Measurements from ENCODE around the gene CRY1. TPM values are rescaled to one million over a fixed set of nuclear protein-coding genes. Genes with fewer than 3 reads are reported as not detected.

The CRY1 gene
- total and polyA plus RNA-seq, 9 of the 15 experiments (the other 6 are each of a cell fraction or from before 2014, with no cell fraction given): 8.7 to 33.3 (median 25.2) TPM

DNA sequence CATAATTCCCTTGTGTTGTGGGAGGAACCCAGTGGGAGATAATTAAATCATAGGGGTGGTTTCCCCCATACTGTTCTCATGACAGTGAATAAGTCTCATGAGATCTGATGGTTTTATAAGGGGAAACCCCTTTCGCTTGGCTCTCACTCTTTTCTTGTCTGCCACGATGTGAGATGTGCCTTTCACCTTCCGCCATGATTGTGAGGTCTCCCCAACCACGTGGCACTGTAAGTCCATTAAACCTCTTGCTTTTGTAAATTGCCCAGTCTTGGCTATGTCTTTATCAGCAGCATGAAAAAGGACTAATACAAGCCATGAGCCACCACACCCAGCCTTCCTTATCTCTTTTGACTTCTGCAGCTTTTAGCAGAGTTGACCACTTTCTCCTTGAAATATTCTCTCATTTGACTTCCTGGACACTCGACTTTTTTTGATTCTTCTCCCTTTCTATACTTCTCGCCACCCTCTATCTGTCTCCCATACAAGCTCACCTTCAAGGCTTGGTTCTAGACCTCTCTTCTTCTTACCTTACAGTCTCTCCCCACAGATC lies 108.7 kb downstream of the CRY1 start (continued):
- TF ChIP-seq, protein P1, sequence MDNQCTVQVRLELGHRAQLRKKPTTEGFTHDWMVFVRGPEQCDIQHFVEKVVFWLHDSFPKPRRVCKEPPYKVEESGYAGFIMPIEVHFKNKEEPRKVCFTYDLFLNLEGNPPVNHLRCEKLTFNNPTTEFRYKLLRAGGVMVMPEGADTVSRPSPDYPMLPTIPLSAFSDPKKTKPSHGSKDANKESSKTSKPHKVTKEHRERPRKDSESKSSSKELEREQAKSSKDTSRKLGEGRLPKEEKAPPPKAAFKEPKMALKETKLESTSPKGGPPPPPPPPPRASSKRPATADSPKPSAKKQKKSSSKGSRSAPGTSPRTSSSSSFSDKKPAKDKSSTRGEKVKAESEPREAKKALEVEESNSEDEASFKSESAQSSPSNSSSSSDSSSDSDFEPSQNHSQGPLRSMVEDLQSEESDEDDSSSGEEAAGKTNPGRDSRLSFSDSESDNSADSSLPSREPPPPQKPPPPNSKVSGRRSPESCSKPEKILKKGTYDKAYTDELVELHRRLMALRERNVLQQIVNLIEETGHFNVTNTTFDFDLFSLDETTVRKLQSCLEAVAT (IDR thresholded peaks at IDR 0.05): peak; percentile 13 to 74; a peak in 1 of 4 replicates
- TF ChIP-seq KLF1 (tag; IDR thresholded peaks at IDR 0.05) (0 out of 2 replicates have a peak, but pooled peaks have one; percentile 43), CBFB (CRISPR knock-in tag; IDR thresholded peaks at IDR 0.05) (no peak), TRIM24 (IDR thresholded peaks at IDR 0.05) (peak; percentile 58 to 81; a peak in 3 of 4 replicates), POLR2AphosphoS5 (IDR thresholded peaks at IDR 0.05; ENCODE audit: control insufficient read depth, insufficient read depth, low read depth, low read length) (peak; percentile 37; the same call in 1 of the 2 replicates), JUNB (CRISPR knock-in tag; conservative IDR thresholded peaks at IDR 0.05) (no peak), ZNF668 (CRISPR knock-in tag; IDR thresholded peaks at IDR 0.05) (0 out of 2 replicates have a peak, but pooled peaks have one; percentile 3), TCF3 (CRISPR knock-in tag; IDR thresholded peaks at IDR 0.05) (peak; percentile 80), FOXK2 (conservative IDR thresholded peaks at IDR 0.05 in 1 of 2, IDR thresholded peaks at IDR 0.05 in 1 of 2; ENCODE audit: low read depth in 2 of 2) (peak; percentile 54 to 65; a peak in 3 of 4 replicates), CEBPG (CRISPR knock-in tag; IDR thresholded peaks at IDR 0.05) (peak; percentile 20; the same call in 1 of the 2 replicates), CEBPG (tag; conservative IDR thresholded peaks at IDR 0.05 in 1 of 2, IDR thresholded peaks at IDR 0.05 in 1 of 2) (no peak), PYGO2 (tag; IDR thresholded peaks at IDR 0.05) (peak; percentile 62; the same call in 1 of the 2 replicates), KDM1A (IDR thresholded peaks at IDR 0.05) (peak; percentile 24 to 47; a peak in 1 of 4 replicates), ARNT (IDR thresholded peaks at IDR 0.05) (peak in 1 of 2 experiments; percentile 85; a peak in 1 of 4 replicates), ZNF583 (CRISPR knock-in tag; IDR thresholded peaks at IDR 0.05) (0 out of 2 replicates have a peak, but pooled peaks have one; percentile 45), SMAD2 (IDR thresholded peaks at IDR 0.05; ENCODE audit: low read depth, low read length) (no peak), CBX3 (IDR thresholded peaks at IDR 0.05; ENCODE audit: borderline replicate concordance in 1 of 2, low read length in 2 of 2) (peak in 1 of 2 experiments; percentile 76; a peak in 2 of 3 replicates), CBFA2T2 (conservative IDR thresholded peaks at IDR 0.05) (peak; percentile 80), BCOR (IDR thresholded peaks at IDR 0.05) (0 out of 2 replicates have a peak, but pooled peaks have one; percentile 41), POLR2B (IDR thresholded peaks at IDR 0.05; ENCODE audit: low read depth, partially characterized antibody) (no peak), TOE1 (IDR thresholded peaks at IDR 0.05; ENCODE audit: borderline replicate concordance) (peak; percentile 49), TOE1 (CRISPR knock-in tag; IDR thresholded peaks at IDR 0.05; ENCODE audit: borderline replicate concordance, low read depth) (no peak), ZSCAN29 (IDR thresholded peaks at IDR 0.05) (0 out of 2 replicates have a peak, but pooled peaks have one; percentile 52), HCFC1 (IDR thresholded peaks at IDR 0.05; ENCODE audit: low read depth, low read length) (peak; percentile 39; the same call in 1 of the 2 replicates), GATA2 (CRISPR knock-in tag; IDR thresholded peaks at IDR 0.05) (peak; percentile 73), TAF7 (tag; IDR thresholded peaks at IDR 0.05) (peak; percentile 47; the same call in 1 of the 2 replicates), DIDO1 (tag; IDR thresholded peaks at IDR 0.05; ENCODE audit: low read depth) (peak; percentile 35; the same call in 1 of the 2 replicates)
- TF ChIP-seq, protein P2, sequence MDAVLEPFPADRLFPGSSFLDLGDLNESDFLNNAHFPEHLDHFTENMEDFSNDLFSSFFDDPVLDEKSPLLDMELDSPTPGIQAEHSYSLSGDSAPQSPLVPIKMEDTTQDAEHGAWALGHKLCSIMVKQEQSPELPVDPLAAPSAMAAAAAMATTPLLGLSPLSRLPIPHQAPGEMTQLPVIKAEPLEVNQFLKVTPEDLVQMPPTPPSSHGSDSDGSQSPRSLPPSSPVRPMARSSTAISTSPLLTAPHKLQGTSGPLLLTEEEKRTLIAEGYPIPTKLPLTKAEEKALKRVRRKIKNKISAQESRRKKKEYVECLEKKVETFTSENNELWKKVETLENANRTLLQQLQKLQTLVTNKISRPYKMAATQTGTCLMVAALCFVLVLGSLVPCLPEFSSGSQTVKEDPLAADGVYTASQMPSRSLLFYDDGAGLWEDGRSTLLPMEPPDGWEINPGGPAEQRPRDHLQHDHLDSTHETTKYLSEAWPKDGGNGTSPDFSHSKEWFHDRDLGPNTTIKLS (IDR thresholded peaks at IDR 0.05; ENCODE audit: borderline replicate concordance, low read depth): peak; percentile 86
- TF ChIP-seq, protein P3, sequence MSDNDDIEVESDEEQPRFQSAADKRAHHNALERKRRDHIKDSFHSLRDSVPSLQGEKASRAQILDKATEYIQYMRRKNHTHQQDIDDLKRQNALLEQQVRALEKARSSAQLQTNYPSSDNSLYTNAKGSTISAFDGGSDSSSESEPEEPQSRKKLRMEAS (CRISPR knock-in tag; IDR thresholded peaks at IDR 0.05): peak; percentile 85

All from K562 (cell line).